OCI-LY1 (cell line): ENCODE data around the gene P3H4.
"Not testable (repeated sequence)": the region's sequence is repeated elsewhere in the genome, so short reads cannot be mapped to it uniquely, and the experiment has no call there.

ENCODE experiments used
- CTCF ChIP-seq: fragments of 200-600 bp; sonication (generic), shearing (Covaris generic); IDR thresholded peaks from 2 replicates; pipeline ENCODE4 v1.5.1; 2017; ENCODE audit warnings: mild to moderate bottlenecking, antibody characterized with exemption, low read length, moderate library complexity, mixed read lengths
- EZH2 ChIP-seq: fragments of 200-600 bp; sonication (generic), shearing (Covaris generic); IDR thresholded peaks from 2 replicates; pipeline ENCODE4 v1.8.0; 2017; ENCODE audit warnings: borderline replicate concordance, mixed run types, mild to moderate bottlenecking, antibody characterized with exemption, low read length, moderate library complexity, mixed read lengths

- not testable (repeated sequence) for TF ChIP-seq CTCF, EZH2
Observed at GRCh38 chr17:41851382-41851781, 39.6 kb upstream of the P3H4 start.
